Measurements from ENCODE around the gene LCK.

DNA sequence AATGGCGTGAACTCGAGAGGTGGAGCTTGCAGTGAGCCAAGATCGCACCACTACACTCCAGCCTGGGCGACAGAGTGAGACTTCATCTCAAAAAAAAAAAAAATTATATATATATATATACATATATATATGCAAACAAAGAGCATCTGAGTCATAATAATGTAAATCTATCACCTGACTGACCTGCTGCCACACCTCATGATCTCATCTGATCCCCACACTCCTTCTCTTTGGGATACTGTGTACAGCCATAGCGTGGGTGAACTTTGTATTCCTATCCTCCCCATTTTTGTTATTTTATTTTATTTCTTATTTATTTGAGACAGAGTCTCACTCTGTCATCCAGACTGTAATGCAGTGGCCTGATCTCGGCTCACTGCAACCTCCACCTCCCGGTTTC, 38.2 kb downstream of the LCK start:
- TF ChIP-seq POLR2A (IDR thresholded peaks at IDR 0.05) (no peak), POLR2AphosphoS5 (IDR thresholded peaks at IDR 0.05) (no peak)
- TF ChIP-seq, protein P1, sequence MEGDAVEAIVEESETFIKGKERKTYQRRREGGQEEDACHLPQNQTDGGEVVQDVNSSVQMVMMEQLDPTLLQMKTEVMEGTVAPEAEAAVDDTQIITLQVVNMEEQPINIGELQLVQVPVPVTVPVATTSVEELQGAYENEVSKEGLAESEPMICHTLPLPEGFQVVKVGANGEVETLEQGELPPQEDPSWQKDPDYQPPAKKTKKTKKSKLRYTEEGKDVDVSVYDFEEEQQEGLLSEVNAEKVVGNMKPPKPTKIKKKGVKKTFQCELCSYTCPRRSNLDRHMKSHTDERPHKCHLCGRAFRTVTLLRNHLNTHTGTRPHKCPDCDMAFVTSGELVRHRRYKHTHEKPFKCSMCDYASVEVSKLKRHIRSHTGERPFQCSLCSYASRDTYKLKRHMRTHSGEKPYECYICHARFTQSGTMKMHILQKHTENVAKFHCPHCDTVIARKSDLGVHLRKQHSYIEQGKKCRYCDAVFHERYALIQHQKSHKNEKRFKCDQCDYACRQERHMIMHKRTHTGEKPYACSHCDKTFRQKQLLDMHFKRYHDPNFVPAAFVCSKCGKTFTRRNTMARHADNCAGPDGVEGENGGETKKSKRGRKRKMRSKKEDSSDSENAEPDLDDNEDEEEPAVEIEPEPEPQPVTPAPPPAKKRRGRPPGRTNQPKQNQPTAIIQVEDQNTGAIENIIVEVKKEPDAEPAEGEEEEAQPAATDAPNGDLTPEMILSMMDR (IDR thresholded peaks at IDR 0.05): no peak
